GM12878 (cell line): ENCODE data around the gene MAIP1. TPM values are rescaled to one million over a fixed set of nuclear protein-coding genes. Genes with fewer than 3 reads are reported as not detected.

Experiments used
- ATAC-seq: fragments of 200-7000 bp; cut with Tn5 transposase; 3 replicates; pipeline ENCODE4 v1.9.1; 2020; ENCODE audit warnings: mild to moderate bottlenecking, moderate library complexity
- BruUV-seq: library from RNA; stranded (reverse); fragments of 400-500 nt; replicated peaks from 2 replicates; lab custom pipeline; 2021; lab: Mats Ljungman, UMichigan
- CTCF ChIA-PET: fragments of 300-600 bp; sonication (Branson Sonifier 250); formaldehyde crosslinking; extraction: SDS; loops from one replicate; lab custom pipeline; 2021; ENCODE audit warnings: inconsistent platforms; lab: Yijun Ruan, JAX
- POLR2A ChIA-PET: fragments of 350-600 bp; formaldehyde crosslinking; extraction: SDS; loops from one replicate; lab custom pipeline; 2021; ENCODE audit warnings: inconsistent platforms; lab: Charles Lee
- RAD21 ChIA-PET: fragments of 300-600 bp; sonication (Branson Sonifier 250); formaldehyde crosslinking; loops from one replicate; lab custom pipeline; 2023; ENCODE audit warnings: antibody characterized with exemption; ENCODE audit not compliant: unreplicated experiment; lab: Charles Lee
- SMC1A ChIA-PET: fragments of 300-600 bp; sonication (Branson Sonifier 250); formaldehyde crosslinking; loops from one replicate; lab custom pipeline; 2023; ENCODE audit not compliant: unreplicated experiment, uncharacterized antibody; lab: Charles Lee
- DNase-seq: peaks from one replicate; pipeline ENCODE4 v3.0.0-alpha.2; 2011; ENCODE audit warnings: low read depth, low spot score
- FAIRE-seq: peaks from 3 replicates; lab custom pipeline; 2011; peaks lifted over from hg19 to GRCh38; lab: Jason Lieb, UNC
- H2AFZ ChIP-seq: 2 replicates; pipeline ENCODE4 v1.6.0; 2011; ENCODE audit warnings: low read depth, low read length, control low read depth; ENCODE audit not compliant: control insufficient read depth
- H3K27ac ChIP-seq: 2 replicates; pipeline ENCODE4 v1.5.1; 2011; ENCODE audit warnings: control low read depth; ENCODE audit not compliant: control insufficient read depth, insufficient read depth
- H3K27me3 ChIP-seq, 2 experiments: replicated peaks in 1 of 2; 2 replicates each; pipeline versions ENCODE4 v1.6.0 to v1.6.1; 2011; ENCODE audit warnings: low read length in 1 of 2; ENCODE audit not compliant: control insufficient read depth in 2 of 2, insufficient read depth in 2 of 2
- H3K36me3 ChIP-seq, 2 experiments: 2 replicates each; pipeline ENCODE4 v1.5.1; 2011; ENCODE audit warnings: low read length in 1 of 2; ENCODE audit not compliant: control insufficient read depth in 2 of 2, insufficient read depth in 2 of 2
- H3K4me1 ChIP-seq: 2 replicates; pipeline ENCODE4 v1.6.1; 2011; ENCODE audit warnings: mild to moderate bottlenecking, low read length, moderate library complexity, mixed read lengths; ENCODE audit not compliant: control insufficient read depth, insufficient read depth
- H3K4me2 ChIP-seq: 2 replicates; pipeline ENCODE4 v1.6.0; 2011; ENCODE audit warnings: control low read depth; ENCODE audit not compliant: control insufficient read depth, insufficient read depth
- H3K4me3 ChIP-seq: fragments of 200-600 bp; sonication (generic); 2 replicates; pipeline ENCODE4 v1.5.1; 2016
- H3K79me2 ChIP-seq: 2 replicates; pipeline ENCODE4 v1.6.0; 2011; ENCODE audit warnings: low read length; ENCODE audit not compliant: control insufficient read depth, insufficient read depth
- H3K9ac ChIP-seq: 2 replicates; pipeline ENCODE4 v1.8.0; 2011; ENCODE audit warnings: low read length, control low read depth, mixed read lengths; ENCODE audit not compliant: control insufficient read depth, insufficient read depth
- H3K9me3 ChIP-seq: replicated peaks from 3 replicates; pipeline ENCODE4 v1.5.1; 2011; ENCODE audit warnings: mild to moderate bottlenecking, low read length; ENCODE audit not compliant: control insufficient read depth, insufficient read depth
- H4K20me1 ChIP-seq: 2 replicates; pipeline ENCODE4 v1.6.0; 2011; ENCODE audit not compliant: control insufficient read depth, insufficient read depth
- ASH2L ChIP-seq: fragments of 300-600, 200-600 bp; sonication (generic); IDR thresholded peaks from 2 replicates; pipeline ENCODE4 v1.6.1; 2017; ENCODE audit warnings: low read depth, mild to moderate bottlenecking, borderline replicate concordance
- CBX3 ChIP-seq: fragments of 200-600 bp; sonication (generic); IDR thresholded peaks from 2 replicates; pipeline ENCODE4 v1.6.1; 2016; ENCODE audit warnings: low read depth, borderline replicate concordance
- EZH2 ChIP-seq: IDR thresholded peaks from 2 replicates; pipeline ENCODE4 v1.6.1; 2012; ENCODE audit warnings: low read depth, mild to moderate bottlenecking, control low read depth, inconsistent platforms, low read length, borderline replicate concordance; ENCODE audit not compliant: control insufficient read depth
- FOXM1 ChIP-seq: IDR thresholded peaks from 2 replicates; pipeline ENCODE4 v1.6.1; 2012; ENCODE audit warnings: low read depth, mild to moderate bottlenecking, inconsistent platforms, low read length, moderate library complexity
- IRF4 ChIP-seq: IDR thresholded peaks from 2 replicates; pipeline ENCODE4 v1.6.1; 2011; ENCODE audit warnings: low read depth, low read length
- SRF ChIP-seq, 2 experiments: IDR thresholded peaks; 2 replicates each; pipeline ENCODE4 v1.6.1; 2011; ENCODE audit warnings: low read depth in 2 of 2, low read length in 2 of 2, mild to moderate bottlenecking in 1 of 2, moderate library complexity in 1 of 2
- SUPT20H ChIP-seq: IDR thresholded peaks from 2 replicates; pipeline ENCODE4 v1.6.1; 2011; ENCODE audit warnings: low read depth, mild to moderate bottlenecking, low read length, moderate library complexity, borderline replicate concordance; ENCODE audit not compliant: control insufficient read depth
- TCF12 ChIP-seq: IDR thresholded peaks from 2 replicates; pipeline ENCODE4 v1.6.1; 2011; ENCODE audit warnings: low read depth, mild to moderate bottlenecking, low read length
- ZNF274 ChIP-seq: IDR thresholded peaks from one replicate; pipeline ENCODE4 v1.8.0; 2011; ENCODE audit not compliant: insufficient read length, insufficient read depth
- WGBS: methylation state at CpG from one replicate; pipeline ENCODE4 v1.1.6; 2016; ENCODE audit warnings: low lambda C conversion rate; ENCODE audit not compliant: insufficient replicate concordance, insufficient coverage; ENCODE audit errors: missing lambda C conversion rate; 5-methylcytosine and 5-hydroxymethylcytosine counted together
- in situ Hi-C: fragments of 300-500 bp; cut with MboI; formaldehyde crosslinking; loops from 9 replicates; pipeline ENCODE4 v1.14.3; 2018; ENCODE audit warnings: mixed read lengths
- intact Hi-C: fragments of 100-400 bp; cut with micrococcal nuclease; formaldehyde crosslinking; loops from one replicate; pipeline ENCODE4 v1.14.2; 2022; ENCODE audit not compliant: unreplicated experiment
- polyA plus RNA-seq, 11 experiments: library from polyadenylated mRNA; depleted of rRNA in 4 of 11; unstranded in 6 of 11; stranded (reverse) in 5 of 11; fragments of >200 nt; fragmentation: Nextera tagmentation in 4 of 11; fragmentation: Illumina TruSeq in 1 of 11; extraction: Ambion mirVana in 4 of 11; extraction: Trizol in 1 of 11; gene quantifications; 1 replicate in 1 of 11; 2 replicates in 10 of 11; pipeline versions ENCODE4 v1.2.1 to v1.2.3, GENCODE V29; 2011 to 2016; ENCODE audit warnings: inconsistent platforms in 2 of 11, missing spikeins in 2 of 11, low read depth in 1 of 11
- total RNA-seq, 4 experiments: library from RNA; depleted of rRNA in 3 of 4; stranded (reverse); fragments of >200 nt in 3 of 4; fragmentation: Illumina TruSeq in 1 of 4; extraction: Trizol in 1 of 4; gene quantifications; 2 replicates each; pipeline versions ENCODE4 v1.2.1 to v1.2.3, GENCODE V29; 2013 to 2021
- TF ChIP-seq, protein P1 (sequence below): fragments of 450-650 bp; IDR thresholded peaks from 2 replicates; pipeline ENCODE4 v1.6.1; 2016; ENCODE audit warnings: mild to moderate bottlenecking

The MAIP1 gene
- total and polyA plus RNA-seq, 10 of the 15 experiments (the other 5 are each of a cell fraction or from before 2014, with no cell fraction given): 5.4 to 41.4 (median 25.4) TPM

- H3K4me3 ChIP-seq: no peak overlapping the region
- 97% methylated on average over 4 of the region's 4 CpGs for WGBS
- ChIA-PET RAD21 (no interaction called here), CTCF (interaction anchor here (0.8 to 1.1 kb wide), 2 partner anchors 91 to 541 kb away, joined by 3 to 4 read pairs; no protein-coding TSS in a partner anchor), SMC1A (interaction anchor here (0.8 to 1.2 kb wide), 3 partner anchors 9 to 17 kb away, joined by 3 to 5 read pairs (median 3); no protein-coding TSS in a partner anchor)
- intact Hi-C loops (loop anchor here (10.0 kb wide), 1 partner anchor 239 kb away; no protein-coding TSS in a partner anchor), in situ Hi-C loops (no loop called here)
- H3K4me1 ChIP-seq: no peaks in the 10 kb centered on the region
- H3K9ac ChIP-seq: no peak overlapping the region
- no TSS peak for BruUV-seq
- H3K36me3 ChIP-seq: peaks cover 0 to 10% of the 10 kb centered on the region in 2 experiments; a peak in 2 of 4 replicates
- H3K27me3 ChIP-seq: no peaks in the 10 kb centered on the region
- DNase-seq: no peak
- no peak for TF ChIP-seq ZNF274
- TF ChIP-seq SUPT20H: no peak
- no peak for TF ChIP-seq SRF (IDR thresholded peaks at IDR 0.05; ENCODE audit: low read depth in 2 of 2, low read length in 2 of 2)
- no peak for TF ChIP-seq CBX3
- no peak for TF ChIP-seq EZH2
- TF ChIP-seq FOXM1: no peak
- no peak for TF ChIP-seq ASH2L
- TF ChIP-seq, protein P1, sequence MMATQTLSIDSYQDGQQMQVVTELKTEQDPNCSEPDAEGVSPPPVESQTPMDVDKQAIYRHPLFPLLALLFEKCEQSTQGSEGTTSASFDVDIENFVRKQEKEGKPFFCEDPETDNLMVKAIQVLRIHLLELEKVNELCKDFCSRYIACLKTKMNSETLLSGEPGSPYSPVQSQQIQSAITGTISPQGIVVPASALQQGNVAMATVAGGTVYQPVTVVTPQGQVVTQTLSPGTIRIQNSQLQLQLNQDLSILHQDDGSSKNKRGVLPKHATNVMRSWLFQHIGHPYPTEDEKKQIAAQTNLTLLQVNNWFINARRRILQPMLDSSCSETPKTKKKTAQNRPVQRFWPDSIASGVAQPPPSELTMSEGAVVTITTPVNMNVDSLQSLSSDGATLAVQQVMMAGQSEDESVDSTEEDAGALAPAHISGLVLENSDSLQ: no peak
- TF ChIP-seq TCF12: no peak
- no peak for TF ChIP-seq IRF4
- TF ChIP-seq, all 136 proteins: peak for 0
- no peak overlapping the region for H3K27ac ChIP-seq
- no peaks in the 10 kb centered on the region for H3K79me2 ChIP-seq
- no peaks in the 10 kb centered on the region for H3K9me3 ChIP-seq
- H2AFZ ChIP-seq: no peak overlapping the region
- ATAC-seq (no peak), FAIRE-seq (no peak)
- no peak overlapping the region for H3K4me2 ChIP-seq
- POLR2A ChIA-PET: no interaction called here
- H4K20me1 ChIP-seq: no peaks in the 10 kb centered on the region
Observed at GRCh38 chr2:199943373-199943772, 12.0 kb upstream of the MAIP1 start.
